Midbrain (tissue), 1 donor: Measurements from ENCODE around the gene DNAJC21.
A peak's percentile ranks its signal among the peaks of the same experiment; 100 is the strongest.
"Not testable (repeated sequence)": the region's sequence is repeated elsewhere in the genome, so short reads cannot be mapped to it uniquely, and the experiment has no call there.

ENCODE experiments used
- DNase-seq: peaks from one replicate; lab custom pipeline; 2025; lab: John Stamatoyannopoulos, UW

The DNAJC21 gene

GRCh38 chr5:34923694-34924461 is 5.5 kb upstream of the DNAJC21 start:
- no peak for DNase-seq

DNA sequence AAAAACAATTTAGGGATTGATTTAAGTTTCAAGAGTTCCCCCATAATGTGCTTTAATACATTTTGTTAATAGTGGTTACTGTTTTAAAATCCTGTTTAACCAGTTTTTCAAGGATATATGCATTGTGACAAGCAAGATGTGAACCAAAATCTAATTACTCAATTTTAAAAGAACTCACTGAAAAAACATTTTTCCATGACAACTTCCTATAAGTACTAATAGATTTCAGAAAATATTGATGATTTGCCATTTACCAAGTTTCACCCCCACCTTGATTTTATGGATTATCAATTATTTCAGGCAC is 4.9 kb upstream of the DNAJC21 start:
- no peak for DNase-seq

- DNase-seq, result no peak
These were observed 3.0 kb upstream of the DNAJC21 start for GRCh38 chr5:34926318-34926888.

GRCh38 chr5:34927785-34928184 is 1.6 kb upstream of the DNAJC21 start:
- DNase-seq, result no peak

GRCh38 chr5:34928267-34928666 is 1.1 kb upstream of the DNAJC21 start:
- DNase-seq, result no peak

GRCh38 chr5:34929720-34930461 is 532 bp downstream of the DNAJC21 start:
- peak; percentile 66 for DNase-seq

- no peak for DNase-seq
These were observed 1.1 kb downstream of the DNAJC21 start for GRCh38 chr5:34930462-34930844.

- no peak for DNase-seq
These were observed 1.5 kb downstream of the DNAJC21 start for GRCh38 chr5:34930870-34931269.

- DNase-seq, result no peak
These were observed 3.6 kb downstream of the DNAJC21 start for GRCh38 chr5:34932947-34933346.

DNA sequence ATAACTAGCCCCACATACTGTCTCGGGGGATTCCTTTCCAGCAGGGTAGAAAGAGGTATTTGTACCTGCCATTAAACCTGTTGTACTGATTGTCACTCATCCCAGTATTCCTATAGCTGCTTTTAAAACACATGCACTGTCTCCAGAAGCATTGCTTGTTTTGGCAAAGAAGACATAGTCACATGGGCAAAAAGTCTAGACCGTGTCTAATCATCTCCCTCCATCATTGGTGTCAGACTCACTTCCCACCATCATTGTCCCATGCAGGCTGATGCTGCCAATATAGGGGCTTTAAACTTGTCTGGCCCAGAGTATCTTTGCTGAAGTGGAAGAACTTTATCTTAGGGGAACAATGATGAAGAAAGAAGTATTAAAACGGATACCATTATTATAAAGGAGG is 12.6 kb downstream of the DNAJC21 start:
- no peak for DNase-seq

DNA sequence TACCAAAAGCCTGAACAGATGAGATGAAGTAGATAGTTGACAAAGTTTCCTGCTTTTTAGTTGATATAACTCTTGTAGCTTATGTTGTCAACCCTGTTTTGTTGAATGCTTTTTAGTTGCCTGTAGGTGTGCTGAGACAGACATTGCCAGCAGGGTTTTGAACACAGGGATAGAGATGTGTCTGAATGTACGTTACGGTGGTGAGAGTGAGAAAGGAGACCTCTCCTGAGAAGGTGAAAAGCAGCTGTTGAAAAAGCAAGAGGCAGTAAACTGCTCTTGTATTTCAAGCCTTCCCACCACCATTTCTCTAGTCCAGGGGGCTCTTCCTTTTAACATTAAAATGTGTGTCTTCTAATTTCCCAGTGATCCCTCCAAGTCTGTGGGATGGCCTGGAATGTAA is 14.7 kb downstream of the DNAJC21 start:
- no peak for DNase-seq

GRCh38 chr5:34944460-34945047 is 15.2 kb downstream of the DNAJC21 start:
- DNase-seq, result no peak

- DNase-seq, result no peak
These were observed 28.0 kb downstream of the DNAJC21 start for GRCh38 chr5:34957321-34957720.

DNA sequence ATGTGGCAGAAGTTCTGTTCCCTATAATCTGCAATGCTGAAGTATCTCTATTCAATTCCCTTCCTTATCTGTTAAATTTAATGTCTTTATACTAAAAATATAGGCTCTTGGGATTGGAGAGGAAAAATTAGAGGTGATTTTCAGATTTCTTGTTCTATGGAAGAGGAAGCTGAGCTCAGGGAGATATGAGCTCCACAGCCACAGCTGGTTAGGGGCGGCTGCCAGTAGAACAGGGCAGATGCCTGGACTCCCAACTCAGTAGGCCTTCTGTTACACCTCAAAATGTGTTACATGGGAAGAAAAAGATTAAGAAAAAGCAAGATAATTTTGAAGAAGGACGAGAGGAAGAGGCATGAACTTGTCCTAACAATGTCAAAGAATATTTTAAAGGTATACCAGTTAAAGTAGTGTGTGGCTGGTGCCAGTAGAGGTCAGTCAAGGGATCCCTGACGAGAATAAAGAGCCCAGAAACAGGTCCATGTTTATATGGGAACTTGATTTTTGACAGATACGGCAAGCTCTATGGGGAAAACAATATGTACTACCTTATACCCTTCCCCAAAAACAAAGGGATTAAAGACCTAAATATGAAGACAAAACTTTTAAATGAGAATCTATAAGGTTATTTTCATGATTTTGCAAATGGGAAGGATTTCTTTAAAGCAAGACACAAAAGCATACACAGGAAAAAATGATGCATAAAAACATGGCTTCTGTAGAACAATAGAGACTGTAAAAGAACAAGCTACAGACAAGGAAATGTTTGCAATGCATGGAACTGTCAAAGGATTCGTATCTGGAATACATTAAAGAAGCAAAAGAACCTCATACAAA is 28.7 kb downstream of the DNAJC21 start:
- DNase-seq, result no peak

DNA sequence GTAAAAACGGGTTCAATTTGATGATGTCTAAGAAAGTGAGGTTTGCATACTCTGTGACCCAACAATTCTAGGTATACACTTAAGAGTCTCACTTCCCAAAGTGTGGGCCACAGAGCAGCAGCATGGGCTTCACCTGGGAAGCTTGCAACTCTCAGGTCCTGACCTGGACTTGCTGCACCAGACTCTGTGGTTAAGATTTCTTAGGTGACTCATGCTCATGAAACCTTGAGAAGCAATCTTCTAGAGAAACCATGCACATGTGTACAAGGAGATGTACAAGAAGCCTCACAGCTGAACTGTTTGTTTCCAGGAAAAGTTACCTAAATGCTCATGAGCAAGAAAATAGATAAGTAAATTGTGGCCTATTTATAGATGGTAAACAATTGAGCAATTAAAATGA is 30.0 kb downstream of the DNAJC21 start:
- no peak for DNase-seq

DNA sequence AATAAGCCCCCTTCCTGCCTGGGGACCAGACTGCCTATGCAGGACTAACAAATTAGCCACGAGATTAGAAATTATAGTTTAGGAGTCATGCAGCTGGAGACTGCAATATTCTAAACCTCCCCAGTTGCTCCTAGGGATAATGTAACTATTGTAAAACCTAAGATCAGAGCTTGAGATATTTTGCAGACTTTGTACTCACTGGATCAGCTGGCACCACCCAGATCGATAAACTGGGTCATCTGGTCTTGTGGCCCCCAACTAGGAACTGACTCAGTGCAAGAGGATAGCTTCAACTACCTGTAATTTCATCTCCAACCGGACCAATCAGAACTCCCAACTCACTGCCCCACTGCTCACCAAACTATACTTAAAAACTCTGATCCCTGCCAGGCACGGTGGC is 38.2 kb downstream of the DNAJC21 start:
- DNase-seq, result no peak

GRCh38 chr5:34968258-34968657 is 38.9 kb downstream of the DNAJC21 start:
- no peak for DNase-seq

DNA sequence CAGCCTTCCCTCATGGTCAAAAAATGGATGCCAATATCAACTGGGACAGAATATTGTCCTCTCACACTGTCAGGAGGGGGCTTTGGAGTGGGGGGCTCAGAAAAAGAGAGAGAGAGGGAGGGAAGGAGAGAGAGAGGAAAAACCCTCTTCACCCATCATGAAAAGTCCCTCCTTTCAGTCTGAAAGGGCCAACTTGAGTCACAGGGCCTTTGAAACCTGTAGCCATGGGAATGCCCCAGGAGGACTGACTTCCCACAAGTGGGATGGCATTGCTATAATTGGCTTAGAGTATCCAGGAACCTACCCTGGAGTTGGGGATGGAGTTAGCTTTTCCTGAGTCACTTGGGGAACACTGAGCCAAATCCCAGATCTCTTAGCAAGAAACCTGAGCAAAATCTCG is 41.2 kb downstream of the DNAJC21 start:
- DNase-seq, result no peak

- not testable (repeated sequence) for DNase-seq
These were observed 42.3 kb downstream of the DNAJC21 start for GRCh38 chr5:34971655-34972054.

GRCh38 chr5:34976347-34976746 is 47.0 kb downstream of the DNAJC21 start:
- DNase-seq, result no peak

GRCh38 chr5:34977934-34978613 is 48.7 kb downstream of the DNAJC21 start:
- DNase-seq, result no peak

- DNase-seq, result no peak
These were observed 49.3 kb downstream of the DNAJC21 start for GRCh38 chr5:34978681-34979080.
